Spinal cord (tissue), 10 donors: Measurements from ENCODE around the gene QSER1. TPM values are rescaled to one million over a fixed set of nuclear protein-coding genes. Genes with fewer than 3 reads are reported as not detected.
"Not testable (repeated sequence)": the region's sequence is repeated elsewhere in the genome, so short reads cannot be mapped to it uniquely, and the experiment has no call there.

Experiments
- DNase-seq, 6 donors: peaks; one replicate each; pipeline versions ENCODE4 v3.0.0 to v3.0.0-alpha.2; 2013 to 2015; ENCODE audit warnings: low spot score in 6 of 6, low read depth in 4 of 6
- H3K27ac ChIP-seq: one replicate; pipeline ENCODE4 v1.5.1; 2013; ENCODE audit warnings: low read depth, low read length, control low read depth
- H3K27me3 ChIP-seq: one replicate; pipeline ENCODE4 v1.6.1; 2013; ENCODE audit warnings: low read length; ENCODE audit not compliant: control insufficient read depth, insufficient read depth
- H3K36me3 ChIP-seq: one replicate; pipeline ENCODE4 v1.6.1; 2013; ENCODE audit warnings: low read length; ENCODE audit not compliant: control insufficient read depth, insufficient read depth
- H3K4me1 ChIP-seq: one replicate; pipeline ENCODE4 v1.6.1; 2013; ENCODE audit warnings: low read length; ENCODE audit not compliant: control insufficient read depth, insufficient read depth
- H3K4me3 ChIP-seq: one replicate; pipeline ENCODE4 v1.5.1; 2013; ENCODE audit warnings: low read depth, low read length, control low read depth
- H3K9me3 ChIP-seq: one replicate; pipeline ENCODE4 v1.6.1; 2013; ENCODE audit warnings: low read length; ENCODE audit not compliant: control insufficient read depth, insufficient read depth
- WGBS: methylation state at CpG from one replicate; pipeline ENCODE4 v1.1.5; 2013; ENCODE audit warnings: missing lambda C conversion rate; ENCODE audit not compliant: insufficient coverage; 5-methylcytosine and 5-hydroxymethylcytosine counted together
- polyA plus RNA-seq, 2 donors: library from polyadenylated mRNA; unstranded; fragments of 120-200 nt; gene quantifications; one replicate each; pipeline ENCODE4 v1.2.1, GENCODE V29; 2013; ENCODE audit not compliant: insufficient read length in 2 of 2
- small RNA-seq: library from RNA; depleted of rRNA; stranded (forward); fragments of <200 nt; gene quantifications from one replicate; pipeline ENCODE3, GENCODE V24; 2014; ENCODE audit warnings: low replicate concordance
- total RNA-seq, 2 donors: library from RNA; depleted of rRNA in 1 of 2; stranded (reverse); fragments of 120-200 nt in 1 of 2; fragments of >200 nt in 1 of 2; gene quantifications; one replicate each; pipeline versions ENCODE4 v1.2.3 to v1.2.4, GENCODE V29; 2013 to 2014
- donor health status: healthy.

QSER1 gene
- total and polyA plus RNA-seq, 4 donors = 19.6 to 55.4 (median 40.0) TPM

DNA sequence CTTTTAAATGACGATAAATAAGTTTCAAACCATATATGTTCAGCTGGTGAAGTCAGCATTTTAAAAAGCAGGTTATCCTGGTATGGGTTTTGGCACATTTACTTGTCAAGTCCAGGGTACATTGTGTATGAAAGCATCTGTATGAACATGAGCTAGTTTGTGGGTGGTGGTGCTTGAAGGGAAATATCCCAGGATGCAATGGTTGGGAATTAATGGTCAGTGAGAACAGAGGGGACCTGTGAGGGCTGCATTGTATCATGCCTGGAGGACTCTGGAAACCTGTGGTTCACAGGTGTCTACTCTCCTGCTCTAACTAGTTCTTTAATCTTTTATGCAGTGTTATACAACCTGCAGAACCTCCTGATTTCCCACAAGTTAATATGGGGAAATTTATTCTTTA is 128.9 kb downstream of the QSER1 start:
- Histone ChIP-seq H3K4me3 (no peak overlapping the region), H3K36me3 (no peaks in the 10 kb centered on the region), H3K27me3 (no peaks in the 10 kb centered on the region), H3K27ac (no peak overlapping the region), H3K9me3 (no peaks in the 10 kb centered on the region), H3K4me1 (no peaks in the 10 kb centered on the region)
- no CpG with 5 or more reads among the region's 1 CpG for WGBS
- DNase-seq = no peak

DNA sequence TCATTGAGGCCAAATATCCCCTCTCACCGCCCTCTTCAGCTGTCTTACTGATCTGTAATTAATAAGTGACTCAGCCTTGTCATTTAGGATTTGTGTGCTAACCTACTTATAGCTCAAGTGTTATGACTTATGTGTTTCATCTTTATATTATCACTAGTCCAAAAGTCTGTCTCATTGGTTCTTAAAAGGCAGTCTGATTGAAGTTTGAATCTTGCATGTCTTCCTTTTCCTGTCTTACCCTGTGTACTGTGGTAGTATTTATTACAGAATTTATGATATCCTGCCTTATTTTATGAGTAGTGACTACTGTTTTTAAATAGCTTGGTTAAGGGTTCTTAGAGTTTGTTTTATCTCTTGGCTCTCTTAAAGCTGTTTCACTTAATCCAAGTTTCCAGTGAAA is 129.3 kb downstream of the QSER1 start:
- Histone ChIP-seq H3K36me3 (no peaks in the 10 kb centered on the region), H3K9me3 (no peaks in the 10 kb centered on the region), H3K4me1 (no peaks in the 10 kb centered on the region), H3K27ac (no peak overlapping the region), H3K27me3 (no peaks in the 10 kb centered on the region), H3K4me3 (no peak overlapping the region)
- no peak for DNase-seq
- WGBS = no CpG with 5 or more reads among the region's 1 CpG

DNA sequence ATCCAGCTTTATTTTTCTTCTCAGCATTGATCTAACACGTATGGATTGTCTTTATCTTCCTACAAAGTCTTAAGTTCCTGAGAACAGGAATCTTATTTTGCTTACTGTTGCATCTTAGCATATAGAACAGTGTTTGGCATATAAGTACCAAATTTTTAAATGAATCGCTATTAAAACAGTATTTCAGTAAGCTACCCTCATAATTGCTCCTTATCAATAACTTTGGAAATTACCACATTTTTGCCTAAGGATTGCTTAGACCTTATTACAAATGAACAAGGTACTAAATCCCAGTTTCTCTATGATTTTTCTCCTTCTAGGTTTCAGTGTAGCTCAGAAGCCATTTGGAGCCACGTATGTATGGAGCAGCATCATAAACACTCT is 132.7 kb downstream of the QSER1 start:
- Histone ChIP-seq H3K9me3 (no peaks in the 10 kb centered on the region), H3K36me3 (no peaks in the 10 kb centered on the region), H3K4me1 (no peaks in the 10 kb centered on the region), H3K4me3 (no peak overlapping the region), H3K27ac (no peak overlapping the region), H3K27me3 (no peaks in the 10 kb centered on the region)
- WGBS = no CpG with 5 or more reads among the region's 3 CpGs
- no peak for DNase-seq

DNA sequence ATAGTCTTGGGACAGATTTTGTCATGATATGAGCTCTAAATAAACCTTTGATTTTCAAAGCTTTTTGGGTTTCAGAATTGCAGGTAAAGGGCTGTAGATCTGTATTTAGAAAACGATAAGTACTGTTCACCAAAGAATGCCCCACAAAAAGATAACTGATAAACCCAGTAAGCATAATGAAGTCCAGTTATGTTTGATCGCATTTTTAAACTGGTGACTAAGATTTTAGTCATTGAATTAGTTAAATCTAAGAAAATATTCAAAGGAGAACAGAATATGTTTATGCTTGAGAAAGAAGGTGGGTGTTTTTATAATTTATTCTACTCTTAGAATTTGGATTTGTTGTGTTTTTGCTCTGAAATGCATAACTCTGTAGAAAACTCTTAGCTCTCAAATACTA is 134.6 kb downstream of the QSER1 start:
- WGBS = no CpG with 5 or more reads among the region's 2 CpGs
- DNase-seq = no peak
- Histone ChIP-seq H3K4me3 (no peak overlapping the region), H3K9me3 (no peaks in the 10 kb centered on the region), H3K4me1 (no peaks in the 10 kb centered on the region), H3K27ac (peak overlapping the region; percentile 69), H3K36me3 (no peaks in the 10 kb centered on the region), H3K27me3 (no peaks in the 10 kb centered on the region)

DNA sequence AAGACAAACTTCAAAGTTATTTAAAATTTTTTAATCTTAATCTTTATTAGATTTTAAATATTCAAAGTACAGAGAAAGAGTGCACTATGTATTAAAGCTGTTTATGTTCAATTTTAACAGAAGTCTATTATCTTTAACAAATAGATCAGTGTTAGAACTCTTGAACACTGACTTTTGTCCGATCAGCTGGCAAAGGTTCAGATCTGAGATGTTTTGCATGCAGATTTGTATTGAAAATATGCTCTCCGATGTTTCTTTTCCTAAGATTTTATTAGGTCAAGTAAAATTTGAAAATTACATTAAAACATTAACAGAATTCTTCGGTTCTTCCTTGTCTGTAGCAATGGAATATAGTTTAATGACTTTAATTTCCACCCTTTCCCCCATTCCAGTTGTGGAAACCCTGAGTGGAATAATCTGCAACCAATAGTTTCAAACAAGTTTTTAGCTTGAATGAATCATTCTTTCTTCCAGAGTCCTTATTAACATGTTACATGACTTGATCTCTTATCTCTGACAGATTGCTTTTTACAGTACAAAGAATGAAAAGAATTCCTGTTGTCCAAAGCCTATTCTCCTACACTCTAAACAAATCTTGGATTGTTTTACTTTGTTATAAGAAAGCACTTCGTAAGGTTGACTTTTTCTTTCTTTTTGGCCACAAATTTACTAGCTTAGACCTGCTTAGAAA is 135.4 kb downstream of the QSER1 start:
- no peaks in the 10 kb centered on the region for H3K36me3 ChIP-seq
- no CpG with 5 or more reads among the region's 4 CpGs for WGBS
- H3K4me1 ChIP-seq = no peaks in the 10 kb centered on the region
- H3K27ac ChIP-seq = peak overlapping the region; percentile 69
- no peak overlapping the region for H3K4me3 ChIP-seq
- no peaks in the 10 kb centered on the region for H3K27me3 ChIP-seq
- peak in 1 of 6 donors; percentile 9 for DNase-seq
- no peaks in the 10 kb centered on the region for H3K9me3 ChIP-seq

DNA sequence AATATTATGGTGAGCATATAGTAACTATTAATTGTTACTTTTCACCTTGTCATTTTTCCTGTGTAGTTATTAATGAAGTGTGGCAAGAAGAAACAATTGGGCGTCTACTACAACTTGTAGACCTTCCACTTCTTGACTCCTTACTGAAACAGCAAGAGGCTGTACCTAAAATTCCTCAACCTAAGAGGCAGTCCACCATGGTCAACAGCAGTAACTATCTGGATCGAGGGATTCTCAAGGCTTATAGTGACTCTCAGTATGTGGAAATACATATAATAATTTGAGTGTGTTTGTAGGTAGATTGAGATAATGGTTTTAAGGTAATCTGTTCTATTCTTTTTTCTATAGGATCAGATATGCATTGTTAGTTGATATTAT is 135.9 kb downstream of the QSER1 start:
- H3K4me3 ChIP-seq = no peak overlapping the region
- no peaks in the 10 kb centered on the region for H3K4me1 ChIP-seq
- no peaks in the 10 kb centered on the region for H3K36me3 ChIP-seq
- WGBS = no CpG with 5 or more reads among the region's 2 CpGs
- no peaks in the 10 kb centered on the region for H3K27me3 ChIP-seq
- H3K27ac ChIP-seq = peak overlapping the region; percentile 69
- H3K9me3 ChIP-seq = no peaks in the 10 kb centered on the region
- DNase-seq = no peak

DNA sequence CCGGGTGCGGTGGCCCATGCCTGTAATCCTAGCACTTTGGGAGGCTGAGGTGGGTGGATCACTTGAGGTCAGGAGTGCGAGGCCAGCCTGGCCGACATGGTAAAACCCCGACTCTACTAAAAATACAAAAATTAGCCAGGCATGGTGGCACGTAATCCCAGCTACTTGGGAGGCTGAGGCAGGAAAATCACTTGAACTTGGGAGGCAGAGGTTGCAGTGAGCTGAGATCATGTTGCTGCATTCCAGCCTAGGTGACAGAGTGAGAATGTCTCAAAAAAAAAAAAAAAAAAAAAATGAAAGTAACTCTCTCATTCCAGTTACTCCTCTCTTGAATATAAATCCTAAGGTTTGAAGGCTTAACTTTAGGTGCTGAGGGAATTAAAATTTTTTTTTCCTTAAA is 136.6 kb downstream of the QSER1 start:
- H3K27ac ChIP-seq, DNase-seq, H3K27me3 ChIP-seq, H3K4me3 ChIP-seq, H3K4me1 ChIP-seq, H3K36me3 ChIP-seq, H3K9me3 ChIP-seq: not testable (repeated sequence)
- WGBS = 100% methylated on average over 3 of the region's 6 CpGs

Small RNAs within 50 kb of the gene (small RNA-seq; reads per million reads assigned to genes)
- gene RF00019 = not detected

Other genes starting within 250 kb of the QSER1 start
- gene CCDC73, start 98.1 kb upstream of the QSER1 start, total RNA-seq = under 1 TPM in 1 of 2 donors, not detected in 1; 0.06 TPM
- gene CCDC73, start 98.1 kb upstream of the QSER1 start, polyA plus RNA-seq = under 1 TPM; 0.33 to 0.36 TPM
- gene PRRG4, start 62.9 kb upstream of the QSER1 start, total RNA-seq = 1 to 10 TPM in 1 of 2 donors, under 1 TPM in 1; 0.61 to 1.6 TPM
- gene PRRG4, start 62.9 kb upstream of the QSER1 start, polyA plus RNA-seq = under 1 TPM; 0.84 to 0.98 TPM
- gene DEPDC7, start 123.1 kb downstream of the QSER1 start, total RNA-seq = 10 to 100 TPM in 1 of 2 donors, 1 to 10 TPM in 1; 5.3 to 12.7 TPM
- gene DEPDC7, start 123.1 kb downstream of the QSER1 start, polyA plus RNA-seq = 1 to 10 TPM; 3.1 to 5.6 TPM
- gene TCP11L1, start 146.8 kb downstream of the QSER1 start, total RNA-seq = 10 to 100 TPM; 16.7 to 33.4 TPM
- gene TCP11L1, start 146.8 kb downstream of the QSER1 start, polyA plus RNA-seq = 10 to 100 TPM; 15.1 to 19.8 TPM